ENCODE measurements around the gene ZNF165.

GRCh38 chr6:28080631-28081485 is 490 bp downstream of the ZNF165 start:
- no peak for TF ChIP-seq CTCF (IDR thresholded peaks at IDR 0.05)
- TF ChIP-seq TAF1 (IDR thresholded peaks at IDR 0.05; ENCODE audit: borderline replicate concordance, low read depth, low read length), result peak; percentile 64; the same call in 1 of the 2 replicates
- no peak for TF ChIP-seq NFIC (IDR thresholded peaks at IDR 0.05; ENCODE audit: borderline replicate concordance)
- TF ChIP-seq MAX (IDR thresholded peaks at IDR 0.05; ENCODE audit: low read depth), result peak; percentile 48; the same call in 1 of the 2 replicates
- TF ChIP-seq MXI1 (IDR thresholded peaks at IDR 0.05; ENCODE audit: low read depth, low read length), result peak; percentile 64
- no peak for TF ChIP-seq SMC3 (IDR thresholded peaks at IDR 0.05; ENCODE audit: low read depth, low read length)
- TF ChIP-seq POLR2AphosphoS5 (IDR thresholded peaks at IDR 0.05; ENCODE audit: low read depth, low read length), result peak; percentile 51
- TF ChIP-seq EZH2phosphoT487 (IDR thresholded peaks at IDR 0.05; ENCODE audit: borderline replicate concordance, low read depth), result no peak
- TF ChIP-seq GABPA (IDR thresholded peaks at IDR 0.05; ENCODE audit: low read depth), result peak; percentile 99
- TF ChIP-seq NRF1 (IDR thresholded peaks at IDR 0.05; ENCODE audit: low read depth, low read length), result peak; percentile 57; the same call in 1 of the 2 replicates
- TF ChIP-seq REST (IDR thresholded peaks at IDR 0.05; ENCODE audit: low read depth, low read length), result no peak
